K562 (cell line): ENCODE measurements around the gene KLHL6. TPM values are rescaled to one million over a fixed set of nuclear protein-coding genes. Genes with fewer than 3 reads are reported as not detected.

Source experiments
- ATAC-seq: fragments of 200-7000 bp; cut with Tn5 transposase; 3 replicates; pipeline ENCODE4 v1.9.1; 2020; ENCODE audit warnings: moderate library complexity
- BruUV-seq: library from RNA; stranded (reverse); fragments of 400-500 nt; replicated peaks from 2 replicates; lab custom pipeline; 2021; lab: Mats Ljungman, UMichigan
- CTCF ChIA-PET: fragments of 300-600 bp; formaldehyde crosslinking; extraction: SDS; loops from one replicate; lab custom pipeline; 2021; ENCODE audit warnings: low intra/inter-chr PET ratio; lab: Yijun Ruan, JAX
- POLR2A ChIA-PET: fragments of 300-600, 350-650 bp; sonication (Branson Sonifier 250); formaldehyde crosslinking; extraction: SDS; loops from one replicate; lab custom pipeline; 2021; ENCODE audit warnings: antibody characterized with exemption, inconsistent platforms; lab: Yijun Ruan, JAX
- DNase-seq, 4 experiments: peaks; one replicate each; pipeline versions ENCODE4 v3.0.0 to v3.0.0-alpha.2; 2011 to 2018; ENCODE audit warnings: low spot score in 3 of 4, mixed read lengths in 3 of 4; ENCODE audit errors: extremely low read depth in 1 of 4
- FAIRE-seq: peaks from 2 replicates; lab custom pipeline; 2011; peaks lifted over from hg19 to GRCh38; lab: Jason Lieb, UNC
- H2AFZ ChIP-seq: 2 replicates; pipeline ENCODE4 v1.6.0; 2011; ENCODE audit warnings: low read depth, low read length, control low read depth, inconsistent platforms
- H3K27ac ChIP-seq: fragments of 200-600 bp; 3 replicates; pipeline ENCODE4 v1.8.0; 2011; ENCODE audit warnings: low read depth, mild to moderate bottlenecking, control low read depth, inconsistent platforms, low read length, moderate library complexity, mixed read lengths; ENCODE audit errors: extremely low read depth
- H3K27me3 ChIP-seq, 2 experiments: fragments of 300-600 bp in 1 of 2; 2 replicates in 1 of 2; 3 replicates in 1 of 2; pipeline versions ENCODE4 v1.6.0 to v1.8.0; 2011; ENCODE audit warnings: inconsistent platforms in 2 of 2, low read length in 2 of 2, mild to moderate bottlenecking in 1 of 2, mixed read lengths in 1 of 2, moderate library complexity in 1 of 2; ENCODE audit not compliant: control insufficient read depth in 2 of 2, insufficient read depth in 2 of 2
- H3K36me3 ChIP-seq: fragments of 300-600 bp; 3 replicates; pipeline ENCODE4 v1.8.0; 2011; ENCODE audit warnings: mild to moderate bottlenecking, low read length, inconsistent platforms; ENCODE audit not compliant: control insufficient read depth, insufficient read depth
- H3K4me1 ChIP-seq, 2 experiments: fragments of 200-600 bp in 1 of 2; replicated peaks in 1 of 2; 2 replicates in 1 of 2; 3 replicates in 1 of 2; pipeline versions ENCODE4 v1.5.1 to v1.8.0; 2011; ENCODE audit warnings: inconsistent platforms in 2 of 2, low read length in 2 of 2, mild to moderate bottlenecking in 1 of 2, mixed read lengths in 1 of 2, moderate library complexity in 1 of 2; ENCODE audit not compliant: control insufficient read depth in 2 of 2, insufficient read depth in 2 of 2
- H3K4me2 ChIP-seq: 2 replicates; pipeline ENCODE4 v1.6.1; 2011; ENCODE audit warnings: low read length, control low read depth, inconsistent platforms, mixed read lengths; ENCODE audit not compliant: insufficient read depth
- H3K4me3 ChIP-seq: fragments of 200-600 bp; sonication (generic), shearing (Covaris generic); 2 replicates; pipeline ENCODE4 v1.5.1; 2016; ENCODE audit warnings: control low read depth, inconsistent platforms
- H3K79me2 ChIP-seq: fragments of 200-600 bp; 3 replicates; pipeline ENCODE4 v1.8.0; 2011; ENCODE audit warnings: low read length, inconsistent platforms; ENCODE audit not compliant: control insufficient read depth, insufficient read depth
- H3K9ac ChIP-seq, 2 experiments: 2 replicates each; pipeline versions ENCODE4 v1.6.0 to v1.6.1; 2011; ENCODE audit warnings: low read depth in 2 of 2, low read length in 2 of 2, control low read depth in 1 of 2, inconsistent platforms in 1 of 2, mild to moderate bottlenecking in 1 of 2, mixed read lengths in 1 of 2; ENCODE audit not compliant: insufficient read depth in 1 of 2
- H3K9me1 ChIP-seq: one replicate; pipeline ENCODE4 v1.6.0; 2011; ENCODE audit warnings: inconsistent platforms, mild to moderate bottlenecking, low read length, moderate library complexity; ENCODE audit not compliant: control insufficient read depth, insufficient read depth
- H3K9me3 ChIP-seq: replicated peaks from 2 replicates; pipeline ENCODE4 v1.5.1; 2011; ENCODE audit warnings: low read depth, low read length, inconsistent platforms; ENCODE audit not compliant: control insufficient read depth, insufficient read depth
- H4K20me1 ChIP-seq: replicated peaks from 2 replicates; pipeline ENCODE4 v1.6.1; 2011; ENCODE audit warnings: low read length, inconsistent platforms, mixed read lengths; ENCODE audit not compliant: control insufficient read depth, insufficient read depth
- CBFB ChIP-seq: sonication (generic); formaldehyde crosslinking; IDR thresholded peaks from 2 replicates; pipeline ENCODE4 v1.4.0; 2020; ENCODE audit warnings: mild to moderate bottlenecking, missing genetic modification reagents
- ETV1 ChIP-seq: fragments of 450-650 bp; conservative IDR thresholded peaks from 2 replicates; pipeline ENCODE4 v1.6.1; 2016; ENCODE audit warnings: missing genetic modification characterization, control low read depth, low read depth, missing compliant biosample characterization
- GABPB1 ChIP-seq: sonication (generic); formaldehyde crosslinking; IDR thresholded peaks from 2 replicates; pipeline ENCODE4 v1.8.0; 2022; ENCODE audit warnings: mild to moderate bottlenecking, missing genetic modification reagents
- GATAD2A ChIP-seq: fragments of 450-650 bp; IDR thresholded peaks from 2 replicates; pipeline ENCODE4 v1.6.1; 2017
- HDAC1 ChIP-seq, 2 experiments: fragments of 450-650 bp; IDR thresholded peaks; 2 replicates each; pipeline ENCODE4 v1.6.1; 2016 to 2017; ENCODE audit warnings: inconsistent platforms in 1 of 2, mild to moderate bottlenecking in 1 of 2, moderate library complexity in 1 of 2
- HSF4 ChIP-seq: fragments of 250-450 bp; sonication (Bioruptor Pico); IDR thresholded peaks from 2 replicates; pipeline ENCODE4 v2.1.2; 2022; ENCODE audit warnings: mild to moderate bottlenecking, moderate library complexity, borderline replicate concordance
- KDM4B ChIP-seq, 2 experiments: fragments of 450-650 bp in 1 of 2; sonication (generic) in 1 of 2; IDR thresholded peaks; 2 replicates each; pipeline ENCODE4 v1.6.1; 2016 to 2017; ENCODE audit warnings: borderline replicate concordance in 2 of 2, antibody characterized with exemption in 1 of 2, low read depth in 1 of 2, mild to moderate bottlenecking in 1 of 2
- SUPT5H ChIP-seq: fragments of 450-650 bp; IDR thresholded peaks from 2 replicates; pipeline ENCODE4 v1.6.1; 2016
- WGBS: fragments of 100-300 bp; shearing (Covaris generic); methylation state at CpG from one replicate; pipeline ENCODE4 v1.1.6; 2016; ENCODE audit warnings: low coverage, mixed read lengths; ENCODE audit not compliant: insufficient coverage; ENCODE audit errors: missing lambda C conversion rate; 5-methylcytosine and 5-hydroxymethylcytosine counted together
- in situ Hi-C: fragments of 300-500 bp; cut with MboI; formaldehyde crosslinking; loops from 4 replicates; pipeline ENCODE4 v1.15.0; 2018; ENCODE audit warnings: inconsistent platforms, mixed read lengths
- intact Hi-C: fragments of 100-400 bp; cut with micrococcal nuclease; formaldehyde crosslinking; loops from 2 replicates; pipeline ENCODE4 v1.14.2; 2022
- polyA plus RNA-seq, 8 experiments: library from polyadenylated mRNA; depleted of rRNA in 4 of 8; stranded (reverse) in 5 of 8; unstranded in 3 of 8; fragments of >200 nt; fragmentation: Nextera tagmentation in 2 of 8; fragmentation: Illumina TruSeq in 1 of 8; extraction: Ambion mirVana in 2 of 8; extraction: Trizol in 1 of 8; gene quantifications; 2 replicates each; pipeline versions ENCODE4 v1.2.1 to v1.2.3, GENCODE V29; 2011 to 2014; ENCODE audit warnings: inconsistent platforms in 1 of 8, missing spikeins in 1 of 8
- total RNA-seq, 7 experiments: library from RNA; depleted of rRNA in 6 of 7; stranded (reverse); fragments of >200 nt in 6 of 7; fragmentation: Illumina TruSeq in 2 of 7; extraction: Trizol in 2 of 7; gene quantifications; 2 replicates each; pipeline versions ENCODE4 v1.2.1 to v1.2.3, GENCODE V29; 2011 to 2021; ENCODE audit warnings: low replicate concordance in 1 of 7
- TF ChIP-seq, protein P1 (sequence below): fragments of 450-650 bp; IDR thresholded peaks from 2 replicates; pipeline ENCODE4 v1.6.1; 2017; ENCODE audit warnings: antibody characterized with exemption
- TF ChIP-seq, protein P2 (sequence below): fragments of 250-450 bp; sonication (Bioruptor Pico); IDR thresholded peaks from 2 replicates; pipeline ENCODE4 v1.4.0; 2020; ENCODE audit warnings: mild to moderate bottlenecking, moderate library complexity
- TF ChIP-seq, protein P3 (sequence below): sonication (generic); formaldehyde crosslinking; IDR thresholded peaks from 2 replicates; pipeline ENCODE4 v1.8.0; 2022; ENCODE audit warnings: mild to moderate bottlenecking, missing genetic modification reagents

Gene KLHL6
- total and polyA plus RNA-seq, 9 of the 15 experiments (the other 6 are each of a cell fraction or from before 2014, with no cell fraction given): 0.18 to 2.1 (median 1.4) TPM

DNA sequence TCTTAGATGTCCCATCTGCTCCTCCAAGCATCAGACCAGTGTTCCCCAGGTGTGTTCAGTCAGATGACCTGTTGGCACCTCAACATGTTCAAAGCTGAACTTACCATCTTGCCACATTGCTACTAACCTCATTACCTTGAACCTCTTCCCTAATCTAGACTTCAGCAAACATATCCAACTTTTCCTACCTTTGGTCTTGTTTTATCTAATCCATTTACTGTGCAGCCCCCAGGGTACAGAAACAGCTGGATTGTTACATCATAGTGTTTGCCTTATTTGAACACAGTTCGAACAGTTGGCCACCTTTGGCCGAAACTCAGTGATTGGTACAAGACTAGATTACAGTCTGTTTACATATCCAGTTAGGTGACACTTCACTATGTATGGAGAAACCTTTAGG is 91.0 kb downstream of the KLHL6 start:
- no peak for DNase-seq
- H3K4me1 ChIP-seq: no peaks in the 10 kb centered on the region; a peak in 1 of 5 replicates
- WGBS: 60% methylated on average over 2 of the region's 2 CpGs
- no peak overlapping the region for H3K4me3 ChIP-seq
- H3K79me2 ChIP-seq: no peaks in the 10 kb centered on the region
- no peaks in the 10 kb centered on the region for H3K27me3 ChIP-seq
- H3K9ac ChIP-seq: no peak overlapping the region
- H3K4me2 ChIP-seq: no peak overlapping the region
- no peaks in the 10 kb centered on the region for H3K9me3 ChIP-seq
- CTCF ChIA-PET: no interaction called here
- H3K36me3 ChIP-seq: no peaks in the 10 kb centered on the region
- no TSS peak for BruUV-seq
- in situ Hi-C loops: no loop called here
- POLR2A ChIA-PET: no interaction called here
- no peak for FAIRE-seq
- H4K20me1 ChIP-seq: no peaks in the 10 kb centered on the region
- H2AFZ ChIP-seq: no peak overlapping the region
- H3K27ac ChIP-seq: no peak overlapping the region
- intact Hi-C loops: no loop called here
- ATAC-seq: no peak
- no peaks in the 10 kb centered on the region for H3K9me1 ChIP-seq
- TF ChIP-seq HSF4 (no peak), KDM4B (IDR thresholded peaks at IDR 0.05; ENCODE audit: borderline replicate concordance in 2 of 2, low read depth in 1 of 2) (no peak), GABPB1 (CRISPR knock-in tag) (no peak), CBFB (no peak), HDAC1 (IDR thresholded peaks at IDR 0.05) (no peak), GATAD2A (no peak), SUPT5H (no peak), ETV1 (tag) (no peak)
- TF ChIP-seq, protein P1, sequence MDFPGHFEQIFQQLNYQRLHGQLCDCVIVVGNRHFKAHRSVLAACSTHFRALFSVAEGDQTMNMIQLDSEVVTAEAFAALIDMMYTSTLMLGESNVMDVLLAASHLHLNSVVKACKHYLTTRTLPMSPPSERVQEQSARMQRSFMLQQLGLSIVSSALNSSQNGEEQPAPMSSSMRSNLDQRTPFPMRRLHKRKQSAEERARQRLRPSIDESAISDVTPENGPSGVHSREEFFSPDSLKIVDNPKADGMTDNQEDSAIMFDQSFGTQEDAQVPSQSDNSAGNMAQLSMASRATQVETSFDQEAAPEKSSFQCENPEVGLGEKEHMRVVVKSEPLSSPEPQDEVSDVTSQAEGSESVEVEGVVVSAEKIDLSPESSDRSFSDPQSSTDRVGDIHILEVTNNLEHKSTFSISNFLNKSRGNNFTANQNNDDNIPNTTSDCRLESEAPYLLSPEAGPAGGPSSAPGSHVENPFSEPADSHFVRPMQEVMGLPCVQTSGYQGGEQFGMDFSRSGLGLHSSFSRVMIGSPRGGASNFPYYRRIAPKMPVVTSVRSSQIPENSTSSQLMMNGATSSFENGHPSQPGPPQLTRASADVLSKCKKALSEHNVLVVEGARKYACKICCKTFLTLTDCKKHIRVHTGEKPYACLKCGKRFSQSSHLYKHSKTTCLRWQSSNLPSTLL: no peak
- TF ChIP-seq, protein P2, sequence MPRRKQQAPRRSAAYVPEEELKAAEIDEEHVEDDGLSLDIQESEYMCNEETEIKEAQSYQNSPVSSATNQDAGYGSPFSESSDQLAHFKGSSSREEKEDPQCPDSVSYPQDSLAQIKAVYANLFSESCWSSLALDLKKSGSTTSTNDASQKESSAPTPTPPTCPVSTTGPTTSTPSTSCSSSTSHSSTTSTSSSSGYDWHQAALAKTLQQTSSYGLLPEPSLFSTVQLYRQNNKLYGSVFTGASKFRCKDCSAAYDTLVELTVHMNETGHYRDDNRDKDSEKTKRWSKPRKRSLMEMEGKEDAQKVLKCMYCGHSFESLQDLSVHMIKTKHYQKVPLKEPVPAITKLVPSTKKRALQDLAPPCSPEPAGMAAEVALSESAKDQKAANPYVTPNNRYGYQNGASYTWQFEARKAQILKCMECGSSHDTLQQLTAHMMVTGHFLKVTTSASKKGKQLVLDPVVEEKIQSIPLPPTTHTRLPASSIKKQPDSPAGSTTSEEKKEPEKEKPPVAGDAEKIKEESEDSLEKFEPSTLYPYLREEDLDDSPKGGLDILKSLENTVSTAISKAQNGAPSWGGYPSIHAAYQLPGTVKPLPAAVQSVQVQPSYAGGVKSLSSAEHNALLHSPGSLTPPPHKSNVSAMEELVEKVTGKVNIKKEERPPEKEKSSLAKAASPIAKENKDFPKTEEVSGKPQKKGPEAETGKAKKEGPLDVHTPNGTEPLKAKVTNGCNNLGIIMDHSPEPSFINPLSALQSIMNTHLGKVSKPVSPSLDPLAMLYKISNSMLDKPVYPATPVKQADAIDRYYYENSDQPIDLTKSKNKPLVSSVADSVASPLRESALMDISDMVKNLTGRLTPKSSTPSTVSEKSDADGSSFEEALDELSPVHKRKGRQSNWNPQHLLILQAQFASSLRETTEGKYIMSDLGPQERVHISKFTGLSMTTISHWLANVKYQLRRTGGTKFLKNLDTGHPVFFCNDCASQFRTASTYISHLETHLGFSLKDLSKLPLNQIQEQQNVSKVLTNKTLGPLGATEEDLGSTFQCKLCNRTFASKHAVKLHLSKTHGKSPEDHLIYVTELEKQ (CRISPR knock-in tag): no peak
- TF ChIP-seq, protein P3, sequence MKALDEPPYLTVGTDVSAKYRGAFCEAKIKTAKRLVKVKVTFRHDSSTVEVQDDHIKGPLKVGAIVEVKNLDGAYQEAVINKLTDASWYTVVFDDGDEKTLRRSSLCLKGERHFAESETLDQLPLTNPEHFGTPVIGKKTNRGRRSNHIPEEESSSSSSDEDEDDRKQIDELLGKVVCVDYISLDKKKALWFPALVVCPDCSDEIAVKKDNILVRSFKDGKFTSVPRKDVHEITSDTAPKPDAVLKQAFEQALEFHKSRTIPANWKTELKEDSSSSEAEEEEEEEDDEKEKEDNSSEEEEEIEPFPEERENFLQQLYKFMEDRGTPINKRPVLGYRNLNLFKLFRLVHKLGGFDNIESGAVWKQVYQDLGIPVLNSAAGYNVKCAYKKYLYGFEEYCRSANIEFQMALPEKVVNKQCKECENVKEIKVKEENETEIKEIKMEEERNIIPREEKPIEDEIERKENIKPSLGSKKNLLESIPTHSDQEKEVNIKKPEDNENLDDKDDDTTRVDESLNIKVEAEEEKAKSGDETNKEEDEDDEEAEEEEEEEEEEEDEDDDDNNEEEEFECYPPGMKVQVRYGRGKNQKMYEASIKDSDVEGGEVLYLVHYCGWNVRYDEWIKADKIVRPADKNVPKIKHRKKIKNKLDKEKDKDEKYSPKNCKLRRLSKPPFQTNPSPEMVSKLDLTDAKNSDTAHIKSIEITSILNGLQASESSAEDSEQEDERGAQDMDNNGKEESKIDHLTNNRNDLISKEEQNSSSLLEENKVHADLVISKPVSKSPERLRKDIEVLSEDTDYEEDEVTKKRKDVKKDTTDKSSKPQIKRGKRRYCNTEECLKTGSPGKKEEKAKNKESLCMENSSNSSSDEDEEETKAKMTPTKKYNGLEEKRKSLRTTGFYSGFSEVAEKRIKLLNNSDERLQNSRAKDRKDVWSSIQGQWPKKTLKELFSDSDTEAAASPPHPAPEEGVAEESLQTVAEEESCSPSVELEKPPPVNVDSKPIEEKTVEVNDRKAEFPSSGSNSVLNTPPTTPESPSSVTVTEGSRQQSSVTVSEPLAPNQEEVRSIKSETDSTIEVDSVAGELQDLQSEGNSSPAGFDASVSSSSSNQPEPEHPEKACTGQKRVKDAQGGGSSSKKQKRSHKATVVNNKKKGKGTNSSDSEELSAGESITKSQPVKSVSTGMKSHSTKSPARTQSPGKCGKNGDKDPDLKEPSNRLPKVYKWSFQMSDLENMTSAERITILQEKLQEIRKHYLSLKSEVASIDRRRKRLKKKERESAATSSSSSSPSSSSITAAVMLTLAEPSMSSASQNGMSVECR (CRISPR knock-in tag): no peak
